GM12892 (cell line): ENCODE results near the gene JOSD2.

ENCODE experiments used
- POLR2A ChIP-seq: IDR thresholded peaks from 2 replicates; pipeline ENCODE4 v1.6.1; 2011; ENCODE audit warnings: low read depth, low read length, control low read depth
- POLR2AphosphoS5 ChIP-seq: IDR thresholded peaks from 2 replicates; pipeline ENCODE4 v1.6.1; 2011; ENCODE audit warnings: low read depth, low read length, control low read depth

GRCh38 chr19:50467566-50467965 lies 43.4 kb downstream of the JOSD2 start:
- TF ChIP-seq POLR2A: no peak
- TF ChIP-seq POLR2AphosphoS5: no peak
